ENCODE measurements around the gene PCTP.
A peak's percentile ranks its signal among the peaks of the same experiment; 100 is the strongest.

The PCTP gene

GRCh38 chr17:55728361-55728760 is 22.5 kb upstream of the PCTP start:
- no peak for DNase-seq

GRCh38 chr17:55728833-55729232 is 22.0 kb upstream of the PCTP start:
- DNase-seq, result no peak

- DNase-seq, result no peak
Observed at GRCh38 chr17:55729484-55729883, 21.4 kb upstream of the PCTP start.

GRCh38 chr17:55730380-55730779 is 20.5 kb upstream of the PCTP start:
- no peak for DNase-seq

- DNase-seq, result no peak
Observed at GRCh38 chr17:55730808-55731207, 20.0 kb upstream of the PCTP start.

- no peak for DNase-seq
Observed at GRCh38 chr17:55731586-55732250, 19.1 kb upstream of the PCTP start.

- no peak for DNase-seq
Observed at GRCh38 chr17:55734128-55734781, 16.6 kb upstream of the PCTP start.

GRCh38 chr17:55735731-55736405 is 15.0 kb upstream of the PCTP start:
- DNase-seq, result no peak

GRCh38 chr17:55737976-55738501 is 12.8 kb upstream of the PCTP start:
- DNase-seq, result no peak

- DNase-seq, result no peak
Observed at GRCh38 chr17:55740511-55741355, 10.1 kb upstream of the PCTP start.

- DNase-seq, result no peak
Observed at GRCh38 chr17:55741356-55741700, 9.5 kb upstream of the PCTP start.

GRCh38 chr17:55742272-55743102 is 8.4 kb upstream of the PCTP start:
- DNase-seq, result no peak

- peak; percentile 38 for DNase-seq
Observed at GRCh38 chr17:55743103-55743679, 7.7 kb upstream of the PCTP start.

GRCh38 chr17:55745258-55745657 is 5.6 kb upstream of the PCTP start:
- DNase-seq, result no peak

- DNase-seq, result no peak
Observed at GRCh38 chr17:55746466-55746865, 4.4 kb upstream of the PCTP start.

GRCh38 chr17:55747209-55747608 is 3.6 kb upstream of the PCTP start:
- DNase-seq, result no peak

GRCh38 chr17:55748841-55749240 is 2.0 kb upstream of the PCTP start:
- DNase-seq, result no peak

- no peak for DNase-seq
Observed at GRCh38 chr17:55749985-55750384, 866 bp upstream of the PCTP start.

GRCh38 chr17:55751720-55752250 is 934 bp downstream of the PCTP start:
- no peak for DNase-seq

- DNase-seq, result no peak
Observed at GRCh38 chr17:55756689-55757088, 5.8 kb downstream of the PCTP start.

- no peak for DNase-seq
Observed at GRCh38 chr17:55757659-55758058, 6.8 kb downstream of the PCTP start.

- DNase-seq, result no peak
Observed at GRCh38 chr17:55758171-55758570, 7.3 kb downstream of the PCTP start.
